Measurements from ENCODE around the gene TMIGD2. TPM values are rescaled to one million over a fixed set of nuclear protein-coding genes. Genes with fewer than 3 reads are reported as not detected.
A peak's percentile ranks its signal among the peaks of the same experiment; 100 is the strongest.

Gene TMIGD2
- total RNA-seq, 4 donors from 2014 or later, result 0.22 to 0.76 (median 0.38) TPM; not detected in 1

- intact Hi-C loops (cut with DNase I), result no loop called here
- Histone ChIP-seq H3K9me3 (peaks cover 0 to 3% (median 0%) of the 10 kb centered on the region in 3 donors), H3K27ac (no peak overlapping the region), H3K4me1 (peaks cover 11 to 28% (median 15%) of the 10 kb centered on the region in 3 donors), H3K27me3 (peaks cover 0 to 30% (median 0%) of the 10 kb centered on the region in 4 donors), H3K36me3 (peaks cover 0 to 68% (median 0%) of the 10 kb centered on the region in 3 donors), H3K4me3 (peak overlapping the region in 1 of 4 donors; percentile 64)
- no peak for DNase-seq
- WGBS, 2 donors, result 20 to 54% methylated on average over 12 to 17 of the region's 33 CpGs
- TF ChIP-seq POLR2A (IDR thresholded peaks at IDR 0.05) (no peak), CTCF (IDR thresholded peaks at IDR 0.05) (no peak)
Measured at GRCh38 chr19:4326837-4327251, 24.7 kb upstream of the TMIGD2 start.

- Histone ChIP-seq H3K4me1 (peaks cover 11 to 28% (median 15%) of the 10 kb centered on the region in 3 donors), H3K4me3 (peak overlapping the region in 1 of 4 donors; percentile 64), H3K9me3 (peaks cover 0 to 3% (median 0%) of the 10 kb centered on the region in 3 donors), H3K36me3 (peaks cover 0 to 63% (median 0%) of the 10 kb centered on the region in 3 donors), H3K27me3 (peaks cover 0 to 30% (median 0%) of the 10 kb centered on the region in 4 donors), H3K27ac (no peak overlapping the region)
- no peak for TF ChIP-seq POLR2A (IDR thresholded peaks at IDR 0.05)
- TF ChIP-seq CTCF (IDR thresholded peaks at IDR 0.05), result no peak
- WGBS, 2 donors, result 65 to 76% methylated on average over 11 to 13 of the region's 13 CpGs
- intact Hi-C loops (cut with DNase I), result no loop called here
- no peak for DNase-seq
Measured at GRCh38 chr19:4326215-4326836, 24.1 kb upstream of the TMIGD2 start.

- peaks cover 0 to 30% (median 0%) of the 10 kb centered on the region in 4 donors for H3K27me3 ChIP-seq
- DNase-seq, result no peak
- no peak overlapping the region for H3K27ac ChIP-seq
- TF ChIP-seq POLR2A (IDR thresholded peaks at IDR 0.05) (no peak), CTCF (IDR thresholded peaks at IDR 0.05) (no peak)
- intact Hi-C loops (cut with DNase I), result no loop called here
- peaks cover 11 to 27% (median 15%) of the 10 kb centered on the region in 3 donors for H3K4me1 ChIP-seq
- no peak overlapping the region for H3K4me3 ChIP-seq
- WGBS, 2 donors, result 85 to 87% methylated on average over 5 to 7 of the region's 12 CpGs
- H3K36me3 ChIP-seq, result peaks cover 0 to 42% (median 0%) of the 10 kb centered on the region in 3 donors
- peaks cover 0 to 3% (median 0%) of the 10 kb centered on the region in 3 donors for H3K9me3 ChIP-seq
Measured at GRCh38 chr19:4324228-4324627, 22.0 kb upstream of the TMIGD2 start.

GRCh38 chr19:4323692-4324091 lies 21.5 kb upstream of the TMIGD2 start:
- no peak overlapping the region for H3K27ac ChIP-seq
- TF ChIP-seq POLR2A (IDR thresholded peaks at IDR 0.05), result no peak
- TF ChIP-seq CTCF (IDR thresholded peaks at IDR 0.05), result no peak
- H3K36me3 ChIP-seq, result peaks cover 0 to 38% (median 0%) of the 10 kb centered on the region in 3 donors
- 100% methylated on average over 3 of the region's 9 CpGs; no CpG with 5 or more reads in 1 of the 2 donors for WGBS, 2 donors
- no peak for DNase-seq
- intact Hi-C loops (cut with DNase I), result no loop called here
- peaks cover 0 to 24% (median 0%) of the 10 kb centered on the region in 4 donors for H3K27me3 ChIP-seq
- peaks cover 0 to 3% (median 0%) of the 10 kb centered on the region in 3 donors for H3K9me3 ChIP-seq
- no peak overlapping the region for H3K4me3 ChIP-seq
- peaks cover 11 to 22% (median 15%) of the 10 kb centered on the region in 3 donors for H3K4me1 ChIP-seq

GRCh38 chr19:4322942-4323665 lies 20.9 kb upstream of the TMIGD2 start:
- TF ChIP-seq POLR2A (IDR thresholded peaks at IDR 0.05) (no peak), CTCF (IDR thresholded peaks at IDR 0.05) (no peak)
- WGBS, 2 donors, result 77 to 82% methylated on average over 17 to 19 of the region's 37 CpGs

More at GRCh38 chr19:4322942-4323665, 20.9 kb upstream of the TMIGD2 start:
- Histone ChIP-seq H3K4me1 (peaks cover 11 to 16% (median 15%) of the 10 kb centered on the region in 3 donors), H3K9me3 (peaks cover 0 to 3% (median 0%) of the 10 kb centered on the region in 3 donors), H3K36me3 (peaks cover 0 to 36% (median 0%) of the 10 kb centered on the region in 3 donors), H3K27ac (no peak overlapping the region), H3K27me3 (peaks cover 0 to 21% (median 0%) of the 10 kb centered on the region in 4 donors), H3K4me3 (no peak overlapping the region)
- DNase-seq, result no peak
- intact Hi-C loops (cut with DNase I), result no loop called here
